H1 (cell line): Measurements from ENCODE around the gene RGMB. TPM values are rescaled to one million over a fixed set of nuclear protein-coding genes. Genes with fewer than 3 reads are reported as not detected.
A peak's percentile ranks its signal among the peaks of the same experiment; 100 is the strongest.

Source experiments
- CTCF ChIA-PET: fragments of 300-600 bp; sonication (Branson Sonifier 250); formaldehyde crosslinking; loops from one replicate; lab custom pipeline; 2021; ENCODE audit not compliant: partially characterized antibody; lab: Charles Lee
- POLR2A ChIA-PET: fragments of 300-600 bp; sonication (Branson Sonifier 250); formaldehyde crosslinking; loops from one replicate; lab custom pipeline; 2021; ENCODE audit warnings: inconsistent platforms; ENCODE audit not compliant: partially characterized antibody; lab: Charles Lee
- DNase-seq, 2 experiments: peaks; one replicate each; pipeline versions ENCODE4 v3.0.0 to v3.0.0-alpha.2; 2010 to 2022; ENCODE audit warnings: low spot score in 2 of 2, low read depth in 1 of 2, mixed read lengths in 1 of 2
- FAIRE-seq: peaks from 2 replicates; lab custom pipeline; 2011; peaks lifted over from hg19 to GRCh38; lab: Jason Lieb, UNC
- H2AFZ ChIP-seq: 2 replicates; pipeline ENCODE4 v1.8.1; 2012; ENCODE audit warnings: low read length, inconsistent platforms
- H2AK5ac ChIP-seq: 2 replicates; pipeline ENCODE4 v1.6.1; 2013; ENCODE audit warnings: low read depth, low read length
- H2BK120ac ChIP-seq: replicated peaks from 2 replicates; pipeline ENCODE3; 2013; ENCODE audit warnings: low read depth, low read length, inconsistent platforms
- H2BK12ac ChIP-seq: 2 replicates; pipeline ENCODE4 v1.6.1; 2013; ENCODE audit warnings: low read depth, low read length
- H2BK15ac ChIP-seq: 2 replicates; pipeline ENCODE4 v1.6.1; 2013; ENCODE audit warnings: low read length
- H2BK20ac ChIP-seq: 2 replicates; pipeline ENCODE4 v1.6.1; 2013; ENCODE audit warnings: low read length
- H2BK5ac ChIP-seq: 2 replicates; pipeline ENCODE4 v1.6.1; 2013; ENCODE audit warnings: low read depth, low read length
- H3K14ac ChIP-seq: 2 replicates; pipeline ENCODE4 v1.6.1; 2013; ENCODE audit warnings: inconsistent platforms; ENCODE audit not compliant: insufficient read length
- H3K18ac ChIP-seq: 2 replicates; pipeline ENCODE4 v1.6.1; 2013; ENCODE audit warnings: low read length; ENCODE audit errors: extremely low read depth
- H3K23ac ChIP-seq: 2 replicates; pipeline ENCODE4 v1.6.1; 2013; ENCODE audit warnings: inconsistent platforms; ENCODE audit not compliant: insufficient read length
- H3K23me2 ChIP-seq: 2 replicates; pipeline ENCODE4 v1.6.1; 2013; ENCODE audit warnings: low read depth, low read length
- H3K27ac ChIP-seq: 2 replicates; pipeline ENCODE4 v1.6.1; 2011; ENCODE audit warnings: low read depth, low read length, inconsistent platforms
- H3K27me3 ChIP-seq, 4 experiments: replicated peaks in 1 of 4; 1 replicate in 1 of 4; 2 replicates in 3 of 4; pipeline versions ENCODE4 v1.6.1 to v1.8.1; 2011 to 2013; ENCODE audit warnings: low read length in 3 of 4, mild to moderate bottlenecking in 3 of 4, inconsistent platforms in 2 of 4, mixed read lengths in 2 of 4, moderate library complexity in 1 of 4; ENCODE audit not compliant: control insufficient read depth in 3 of 4, insufficient read depth in 3 of 4; ENCODE audit errors: extremely low read depth in 1 of 4
- H3K36me3 ChIP-seq, 4 experiments: 2 replicates each; pipeline versions ENCODE4 v1.6.1 to v1.8.1; 2011 to 2013; ENCODE audit warnings: mild to moderate bottlenecking in 4 of 4, low read length in 3 of 4, moderate library complexity in 2 of 4, control low read depth in 1 of 4, inconsistent platforms in 1 of 4; ENCODE audit not compliant: insufficient read depth in 4 of 4, control insufficient read depth in 2 of 4
- H3K4ac ChIP-seq: replicated peaks from 2 replicates; pipeline ENCODE3; 2013; ENCODE audit warnings: low read length, low read depth, mixed read lengths, inconsistent platforms; ENCODE audit not compliant: insufficient read length
- H3K4me1 ChIP-seq, 4 experiments: replicated peaks in 1 of 4; 1 replicate in 1 of 4; 2 replicates in 3 of 4; pipeline versions ENCODE4 v1.6.1 to v1.8.1; 2011 to 2013; ENCODE audit warnings: low read length in 3 of 4, inconsistent platforms in 2 of 4, mixed read lengths in 1 of 4; ENCODE audit not compliant: insufficient read depth in 4 of 4, control insufficient read depth in 3 of 4
- H3K4me2 ChIP-seq, 2 experiments: 2 replicates each; pipeline versions ENCODE4 v1.6.1 to v1.8.1; 2011 to 2013; ENCODE audit warnings: low read depth in 2 of 2, low read length in 2 of 2, control low read depth in 1 of 2, inconsistent platforms in 1 of 2, mild to moderate bottlenecking in 1 of 2; ENCODE audit not compliant: insufficient read depth in 1 of 2
- H3K4me3 ChIP-seq, 4 experiments: fragments of 200-600, 300-600 bp in 1 of 4; sonication (generic), shearing (Covaris generic), sonication (Bioruptor Twin) in 1 of 4; 2 replicates each; pipeline versions ENCODE4 v1.5.1 to v1.8.1; 2011 to 2016; ENCODE audit warnings: low read length in 4 of 4, low read depth in 3 of 4, control low read depth in 2 of 4, inconsistent platforms in 2 of 4, mild to moderate bottlenecking in 2 of 4, mixed read lengths in 1 of 4, moderate library complexity in 1 of 4; ENCODE audit not compliant: insufficient read depth in 2 of 4; ENCODE audit errors: extremely low read depth in 1 of 4
- H3K56ac ChIP-seq: replicated peaks from 2 replicates; pipeline ENCODE3; 2013; ENCODE audit warnings: low read depth, mild to moderate bottlenecking, mixed read lengths, low read length, inconsistent platforms; ENCODE audit not compliant: insufficient read length
- H3K79me1 ChIP-seq: 2 replicates; pipeline ENCODE4 v1.6.1; 2013; ENCODE audit warnings: low read depth, low read length, control low read depth
- H3K79me2 ChIP-seq, 2 experiments: 2 replicates each; pipeline versions ENCODE4 v1.6.1 to v1.8.1; 2012 to 2013; ENCODE audit warnings: low read length in 2 of 2, mild to moderate bottlenecking in 2 of 2, inconsistent platforms in 1 of 2; ENCODE audit not compliant: insufficient read depth in 2 of 2, control insufficient read depth in 1 of 2
- H3K9ac ChIP-seq, 4 experiments: replicated peaks in 1 of 4; 1 replicate in 1 of 4; 2 replicates in 3 of 4; pipeline versions ENCODE4 v1.6.1 to v1.8.1; 2011 to 2013; ENCODE audit warnings: low read depth in 3 of 4, low read length in 3 of 4, control low read depth in 2 of 4, mild to moderate bottlenecking in 2 of 4, moderate library complexity in 2 of 4, inconsistent platforms in 1 of 4; ENCODE audit errors: extremely low read depth in 1 of 4
- H3K9me3 ChIP-seq, 2 experiments: 2 replicates each; pipeline versions ENCODE4 v1.6.1 to v1.8.1; 2012 to 2013; ENCODE audit warnings: mild to moderate bottlenecking in 2 of 2, moderate library complexity in 2 of 2, control low read depth in 1 of 2, inconsistent platforms in 1 of 2, low read depth in 1 of 2, low read length in 1 of 2, mixed read lengths in 1 of 2; ENCODE audit not compliant: insufficient read depth in 2 of 2
- H4K20me1 ChIP-seq, 2 experiments: replicated peaks in 1 of 2; 2 replicates each; pipeline versions ENCODE3 to v1.8.1; 2011 to 2013; ENCODE audit warnings: inconsistent platforms in 2 of 2, low read length in 2 of 2, mild to moderate bottlenecking in 1 of 2; ENCODE audit not compliant: insufficient read depth in 2 of 2, control insufficient read depth in 1 of 2
- H4K5ac ChIP-seq: 2 replicates; pipeline ENCODE4 v1.6.1; 2013; ENCODE audit warnings: low read length, low read depth, mixed read lengths, inconsistent platforms; ENCODE audit not compliant: insufficient read length
- H4K8ac ChIP-seq: 2 replicates; pipeline ENCODE4 v1.8.0; 2013; ENCODE audit warnings: mild to moderate bottlenecking, moderate library complexity, low read length, inconsistent platforms; ENCODE audit not compliant: insufficient read depth; ENCODE audit errors: extremely low read depth
- H4K91ac ChIP-seq: replicated peaks from 2 replicates; pipeline ENCODE3; 2013; ENCODE audit warnings: low read length, mixed read lengths, inconsistent platforms; ENCODE audit not compliant: insufficient read length
- BCL11A ChIP-seq, 2 experiments: IDR thresholded peaks; one replicate each; pipeline ENCODE4 v1.6.1; 2011; ENCODE audit warnings: low read depth in 2 of 2, low read length in 2 of 2, mild to moderate bottlenecking in 2 of 2
- KDM4A ChIP-seq: IDR thresholded peaks from one replicate; pipeline ENCODE4 v1.7.1; 2012; ENCODE audit warnings: low read depth, mild to moderate bottlenecking, moderate library complexity, low read length, inconsistent platforms; ENCODE audit not compliant: severe bottlenecking
- WGBS, 2 experiments: shearing (Covaris generic) in 1 of 2; methylation state at CpG; one replicate each; pipeline versions ENCODE4 v1.1.6 to v1.1.7; 2013 to 2015; ENCODE audit warnings: low lambda C conversion rate in 2 of 2, mixed read lengths in 2 of 2, inconsistent platforms in 1 of 2, low coverage in 1 of 2, missing lambda C conversion rate in 1 of 2; ENCODE audit not compliant: insufficient replicate concordance in 2 of 2, insufficient coverage in 1 of 2, insufficient read length in 1 of 2; ENCODE audit errors: extremely low coverage in 1 of 2, missing lambda C conversion rate in 1 of 2; 5-methylcytosine and 5-hydroxymethylcytosine counted together
- polyA plus RNA-seq, 7 experiments: library from polyadenylated mRNA; depleted of rRNA in 3 of 7; stranded (reverse) in 5 of 7; unstranded in 2 of 7; fragments of >200 nt in 5 of 7; fragments of 200-250 nt in 2 of 7; gene quantifications; 1 replicate in 5 of 7; 2 replicates in 1 of 7; 4 replicates in 1 of 7; pipeline versions ENCODE4 v1.2.1 to v1.2.3, GENCODE V29; 2011 to 2013; ENCODE audit warnings: missing spikeins in 2 of 7, mixed read lengths in 2 of 7
- total RNA-seq: library from RNA; stranded (reverse); fragmentation: NEBNext Ultra II Directional; extraction: Animal tissue kit (Norgen Biotek cat#: 25700); gene quantifications from 2 replicates; pipeline ENCODE4 v1.2.1, GENCODE V29; 2021

RGMB gene
- total and polyA plus RNA-seq, 2 of the 8 experiments (the other 6 are each of a cell fraction or from before 2014, with no cell fraction given), result 11.7 to 27.0 TPM

- Histone ChIP-seq H3K23ac (no peak overlapping the region), H2BK12ac (0 out of 2 replicates have a peak overlapping the region, but pooled peaks have one; percentile 34), H2BK5ac (no peak overlapping the region), H4K8ac (peak overlapping the region; percentile 88; the same call in 1 of the 2 replicates), H2AK5ac (no peak overlapping the region), H3K18ac (peak overlapping the region; percentile 95), H3K4ac (no peak overlapping the region), H3K79me2 (peaks cover 0 to 4% of the 10 kb centered on the region in 2 experiments; a peak in 2 of 4 replicates), H4K91ac (peak overlapping the region; percentile 66), H3K9me3 (no peaks in the 10 kb centered on the region), H3K27me3 (peaks cover 0 to 19% (median 13%) of the 10 kb centered on the region in 4 experiments; a peak in 6 of 7 replicates), H3K4me1 (peaks cover 0 to 15% (median 9%) of the 10 kb centered on the region in 4 experiments; a peak in 5 of 7 replicates), H3K14ac (no peak overlapping the region), H3K9ac (peak overlapping the region in 3 of 4 experiments; percentile 0 to 52 (median 44); a peak in 5 of 7 replicates), H2BK120ac (peak overlapping the region; percentile 41), H3K4me2 (peak overlapping the region; percentile 89 to 97), H3K79me1 (no peaks in the 10 kb centered on the region), H2BK20ac (no peak overlapping the region), H3K36me3 (peaks cover 0 to 3% (median 0%) of the 10 kb centered on the region in 4 experiments; a peak in 1 of 8 replicates), H4K5ac (no peak overlapping the region), H3K23me2 (peaks cover 25% of the 10 kb centered on the region), H2AFZ (peak overlapping the region; percentile 11; the same call in 1 of the 2 replicates), H2BK15ac (no peak overlapping the region), H3K4me3 (peak overlapping the region; percentile 52 to 91 (median 82)), H3K56ac (no peak overlapping the region), H3K27ac (no peak overlapping the region), H4K20me1 (peaks cover under 1 to 4% of the 10 kb centered on the region in 2 experiments)
- peak; percentile 76 for TF ChIP-seq KDM4A
- no peak for TF ChIP-seq BCL11A (IDR thresholded peaks at IDR 0.05; ENCODE audit: low read depth in 2 of 2, low read length in 2 of 2)
- WGBS, 2 experiments, result 0% methylated on average over 12 of the region's 12 CpGs; no CpG with 5 or more reads in 1 of the 2 experiments
- ChIA-PET CTCF (interaction anchor here (0.5 to 7.4 kb wide), 21 partner anchors 11 to 996 kb away, joined by 3 to 94 read pairs (median 5); no protein-coding TSS in a partner anchor), POLR2A (interaction anchor here (0.6 to 3.6 kb wide), 5 partner anchors 18 to 533 kb away, joined by 3 to 21 read pairs (median 5); no protein-coding TSS in a partner anchor)
- no peak for FAIRE-seq
- no peak for DNase-seq
Observed at GRCh38 chr5:98769959-98770208, 3.6 kb upstream of the RGMB start.
